Nephron progenitor cell (in vitro differentiated cells): ENCODE results near the gene URGCP.
"Not testable (repeated sequence)": the region's sequence is repeated elsewhere in the genome, so short reads cannot be mapped to it uniquely, and the experiment has no call there.

ENCODE experiments used
- DNase-seq: peaks from one replicate; pipeline ENCODE4 v3.0.0; 2021
- H3K27ac Mint-ChIP-seq: 2 replicates; pipeline ENCODE4 v1.8.0; 2021; ENCODE audit warnings: mild to moderate bottlenecking, moderate library complexity, mixed read lengths
- H3K27me3 Mint-ChIP-seq: 2 replicates; pipeline ENCODE4 v1.8.0; 2021; ENCODE audit warnings: mild to moderate bottlenecking, low read depth, mixed read lengths; ENCODE audit not compliant: poor library complexity
- H3K36me3 Mint-ChIP-seq: 2 replicates; pipeline ENCODE4 v1.8.0; 2021; ENCODE audit warnings: low read depth, mixed read lengths
- H3K4me1 Mint-ChIP-seq: 2 replicates; pipeline ENCODE4 v1.8.0; 2021; ENCODE audit warnings: mixed read lengths
- H3K4me3 Mint-ChIP-seq: 2 replicates; pipeline ENCODE4 v1.8.0; 2021; ENCODE audit warnings: mild to moderate bottlenecking, moderate library complexity, mixed read lengths
- H3K9me3 Mint-ChIP-seq: 2 replicates; pipeline ENCODE4 v1.8.0; 2021; ENCODE audit warnings: mild to moderate bottlenecking, moderate library complexity, mixed read lengths
- CTCF ChIP-seq: fragments of 200-600 bp; sonication (generic); IDR thresholded peaks from 2 replicates; pipeline ENCODE4 v1.5.0; 2021; ENCODE audit warnings: antibody characterized with exemption

Gene URGCP

GRCh38 chr7:43844662-43845061 lies 61.7 kb downstream of the URGCP start:
- H3K4me3 Mint-ChIP-seq: no peak overlapping the region
- H3K27me3 Mint-ChIP-seq: peaks cover 19% of the 10 kb centered on the region
- DNase-seq: no peak
- TF ChIP-seq CTCF: no peak
- H3K36me3 Mint-ChIP-seq: no peaks in the 10 kb centered on the region
- H3K9me3 Mint-ChIP-seq: no peaks in the 10 kb centered on the region
- H3K4me1 Mint-ChIP-seq: no peaks in the 10 kb centered on the region
- H3K27ac Mint-ChIP-seq: no peak overlapping the region

- Mint-ChIP-seq H3K4me1 (no peaks in the 10 kb centered on the region), H3K27ac (no peak overlapping the region), H3K36me3 (no peaks in the 10 kb centered on the region), H3K4me3 (no peak overlapping the region), H3K27me3 (peaks cover 19% of the 10 kb centered on the region), H3K9me3 (no peaks in the 10 kb centered on the region)
- DNase-seq: no peak
- TF ChIP-seq CTCF: no peak
Observed at GRCh38 chr7:43844257-43844656, 62.1 kb downstream of the URGCP start.

- DNase-seq: no peak
- H3K27me3 Mint-ChIP-seq: peaks cover 22% of the 10 kb centered on the region
Observed at GRCh38 chr7:43843296-43843695, 63.1 kb downstream of the URGCP start.

GRCh38 chr7:43838201-43838658 lies 68.2 kb downstream of the URGCP start:
- peaks cover 21% of the 10 kb centered on the region for H3K27me3 Mint-ChIP-seq
- H3K4me1 Mint-ChIP-seq: peaks cover 6% of the 10 kb centered on the region
- H3K4me3 Mint-ChIP-seq: no peak overlapping the region
- no peak for TF ChIP-seq CTCF
- no peaks in the 10 kb centered on the region for H3K9me3 Mint-ChIP-seq
- H3K36me3 Mint-ChIP-seq: no peaks in the 10 kb centered on the region
- H3K27ac Mint-ChIP-seq: no peak overlapping the region
- no peak for DNase-seq

More at GRCh38 chr7:43843296-43843695, 63.1 kb downstream of the URGCP start:
- no peak for TF ChIP-seq CTCF
- no peaks in the 10 kb centered on the region for H3K36me3 Mint-ChIP-seq
- no peak overlapping the region for H3K4me3 Mint-ChIP-seq
- H3K4me1 Mint-ChIP-seq: peaks cover 5% of the 10 kb centered on the region
- H3K27ac Mint-ChIP-seq: no peak overlapping the region
- H3K9me3 Mint-ChIP-seq: no peaks in the 10 kb centered on the region

GRCh38 chr7:43834463-43835251 lies 71.7 kb downstream of the URGCP start:
- no peak overlapping the region for H3K4me3 Mint-ChIP-seq

GRCh38 chr7:43830917-43831316 lies 75.5 kb downstream of the URGCP start:
- H3K4me3 Mint-ChIP-seq, H3K27ac Mint-ChIP-seq, DNase-seq, H3K36me3 Mint-ChIP-seq: not testable (repeated sequence)
- H3K4me1 Mint-ChIP-seq: peaks cover 14% of the 10 kb centered on the region
- H3K27me3 Mint-ChIP-seq: peaks cover 10% of the 10 kb centered on the region
- H3K9me3 Mint-ChIP-seq: peaks cover 51% of the 10 kb centered on the region

More at GRCh38 chr7:43834463-43835251, 71.7 kb downstream of the URGCP start:
- Mint-ChIP-seq H3K27ac (no peak overlapping the region), H3K4me1 (peaks cover 6% of the 10 kb centered on the region), H3K36me3 (no peaks in the 10 kb centered on the region), H3K27me3 (peaks cover 8% of the 10 kb centered on the region), H3K9me3 (peaks cover 27% of the 10 kb centered on the region)
- no peak for DNase-seq
- no peak for TF ChIP-seq CTCF
